Caco-2 (cell line): Measurements from ENCODE around the gene LZTS2. TPM values are rescaled to one million over a fixed set of nuclear protein-coding genes. Genes with fewer than 3 reads are reported as not detected.

Source experiments
- BruUV-seq: library from RNA; stranded (reverse); fragments of 400-500 nt; replicated peaks from 2 replicates; lab custom pipeline; 2021; lab: Mats Ljungman, UMichigan
- CTCF ChIA-PET: fragments of 300-600 bp; sonication (Branson Sonifier 250); formaldehyde crosslinking; loops from one replicate; lab custom pipeline; 2022; ENCODE audit warnings: antibody characterized with exemption; lab: Charles Lee
- POLR2A ChIA-PET: fragments of 300-600 bp; sonication (Branson Sonifier 250); formaldehyde crosslinking; loops from one replicate; lab custom pipeline; 2022; ENCODE audit warnings: antibody characterized with exemption; lab: Charles Lee
- DNase-seq, 2 experiments: peaks; one replicate each; pipeline versions ENCODE4 v3.0.0 to v3.0.0-alpha.2; 2020 to 2022
- H3K27me3 ChIP-seq: replicated peaks from 2 replicates; pipeline ENCODE4 v1.6.0; 2011; ENCODE audit warnings: low read length; ENCODE audit not compliant: control insufficient read depth, insufficient read depth
- H3K36me3 ChIP-seq: 2 replicates; pipeline ENCODE4 v1.5.1; 2011; ENCODE audit warnings: low read length; ENCODE audit not compliant: control insufficient read depth, insufficient read depth
- H3K4me1 ChIP-seq: fragments of 250-450 bp; sonication (Bioruptor Pico); 2 replicates; pipeline ENCODE4 v1.5.1; 2020; ENCODE audit warnings: mild to moderate bottlenecking
- H3K4me3 ChIP-seq: 2 replicates; pipeline ENCODE4 v1.5.1; 2011; ENCODE audit warnings: low read depth, mild to moderate bottlenecking, control low read depth, low read length
- H3K9me3 ChIP-seq: fragments of 250-450 bp; sonication (Bioruptor Pico); 2 replicates; pipeline ENCODE4 v1.5.1; 2020; ENCODE audit warnings: mild to moderate bottlenecking, moderate library complexity
- H3K27ac Mint-ChIP-seq: one replicate; pipeline ENCODE4 v1.8.0; 2022; ENCODE audit warnings: mixed read lengths; ENCODE audit not compliant: unreplicated experiment
- H3K27me3 Mint-ChIP-seq: one replicate; pipeline ENCODE4 v1.8.0; 2022; ENCODE audit warnings: mixed read lengths; ENCODE audit not compliant: insufficient read depth, unreplicated experiment
- H3K36me3 Mint-ChIP-seq: one replicate; pipeline ENCODE4 v1.8.0; 2022; ENCODE audit warnings: mild to moderate bottlenecking, mixed read lengths; ENCODE audit not compliant: insufficient read depth, unreplicated experiment
- H3K4me1 Mint-ChIP-seq: one replicate; pipeline ENCODE4 v1.8.0; 2022; ENCODE audit warnings: low read depth, mixed read lengths; ENCODE audit not compliant: unreplicated experiment
- H3K4me3 Mint-ChIP-seq: one replicate; pipeline ENCODE4 v1.8.0; 2022; ENCODE audit warnings: mild to moderate bottlenecking, moderate library complexity, mixed read lengths; ENCODE audit not compliant: unreplicated experiment
- H3K9me3 Mint-ChIP-seq: one replicate; pipeline ENCODE4 v1.8.0; 2022; ENCODE audit warnings: mixed read lengths; ENCODE audit not compliant: unreplicated experiment
- CTCF ChIP-seq, 2 experiments: fragments of 200-600 bp in 1 of 2; IDR thresholded peaks; 1 replicate in 1 of 2; 2 replicates in 1 of 2; pipeline versions ENCODE4 v1.5.1 to v1.8.0; 2011 to 2022; ENCODE audit warnings: antibody characterized with exemption in 1 of 2, control low read depth in 1 of 2, inconsistent platforms in 1 of 2, low read depth in 1 of 2, low read length in 1 of 2, mild to moderate bottlenecking in 1 of 2, moderate library complexity in 1 of 2; ENCODE audit not compliant: insufficient read depth in 1 of 2, severe bottlenecking in 1 of 2, unreplicated experiment in 1 of 2
- intact Hi-C: fragments of 100-400 bp; cut with micrococcal nuclease; formaldehyde crosslinking; loops from one replicate; pipeline ENCODE4 v1.10.0; 2022; ENCODE audit not compliant: unreplicated experiment
- total RNA-seq: library from RNA; stranded (reverse); gene quantifications from 2 replicates; pipeline ENCODE4 v1.2.3, GENCODE V29; 2022

The LZTS2 gene
- total RNA-seq, 1 experiment from 2014 or later: 53.3 TPM

- Mint-ChIP-seq H3K27ac (no peak overlapping the region), H3K36me3 (no peaks in the 10 kb centered on the region), H3K4me1 (peaks cover 11% of the 10 kb centered on the region), H3K4me3 (no peak overlapping the region), H3K27me3 (no peaks in the 10 kb centered on the region), H3K9me3 (no peaks in the 10 kb centered on the region)
- no peaks in the 10 kb centered on the region for H3K27me3 ChIP-seq
- intact Hi-C loops: no loop called here
- TF ChIP-seq CTCF (IDR thresholded peaks at IDR 0.05; ENCODE audit: insufficient read depth in 1 of 2, low read depth in 1 of 2, low read length in 1 of 2, severe bottlenecking in 1 of 2, unreplicated experiment in 1 of 2): no peak
- no peak for DNase-seq
- BruUV-seq: no TSS peak
- ChIA-PET POLR2A (interaction anchor here (1.2 kb wide), 1 partner anchor 16 kb away, joined by 3 read pairs; the partner anchor contains the start of genes PDZD7 and SFXN3), CTCF (interaction anchor here (0.6 to 1.3 kb wide), 2 partner anchors 13 to 77 kb away, joined by 3 read pairs; no protein-coding TSS in a partner anchor)
- H3K36me3 ChIP-seq: no peaks in the 10 kb centered on the region
- peaks cover 11% of the 10 kb centered on the region for H3K4me1 ChIP-seq
- no peaks in the 10 kb centered on the region for H3K9me3 ChIP-seq
- H3K4me3 ChIP-seq: no peak overlapping the region
Measured at GRCh38 chr10:101047268-101047667, 47.7 kb downstream of the LZTS2 start.

GRCh38 chr10:101047961-101048892 lies 48.6 kb downstream of the LZTS2 start:
- TF ChIP-seq CTCF (IDR thresholded peaks at IDR 0.05; ENCODE audit: insufficient read depth in 1 of 2, low read depth in 1 of 2, low read length in 1 of 2, severe bottlenecking in 1 of 2, unreplicated experiment in 1 of 2): no peak
- Histone ChIP-seq H3K9me3 (no peaks in the 10 kb centered on the region), H3K4me3 (no peak overlapping the region), H3K36me3 (no peaks in the 10 kb centered on the region), H3K4me1 (peaks cover 8% of the 10 kb centered on the region), H3K27me3 (no peaks in the 10 kb centered on the region)
- DNase-seq: no peak
- Mint-ChIP-seq H3K27ac (no peak overlapping the region), H3K9me3 (no peaks in the 10 kb centered on the region), H3K36me3 (no peaks in the 10 kb centered on the region), H3K27me3 (no peaks in the 10 kb centered on the region), H3K4me3 (no peak overlapping the region), H3K4me1 (peaks cover 7% of the 10 kb centered on the region)
- intact Hi-C loops: no loop called here
- ChIA-PET CTCF (interaction anchor here (0.6 to 1.3 kb wide), 3 partner anchors 12 to 89 kb away, joined by 3 read pairs; no protein-coding TSS in a partner anchor), POLR2A (no interaction called here)
- BruUV-seq: no TSS peak

GRCh38 chr10:101050208-101051069 lies 50.8 kb downstream of the LZTS2 start:
- H3K27me3 Mint-ChIP-seq: no peaks in the 10 kb centered on the region
- no peaks in the 10 kb centered on the region for H3K27me3 ChIP-seq
- no peaks in the 10 kb centered on the region for H3K9me3 Mint-ChIP-seq
- peak in 1 of 2 experiments; percentile 62 for DNase-seq
- ChIA-PET POLR2A (interaction anchor here (1.6 kb wide), 1 partner anchor 10 kb away, joined by 8 read pairs; no protein-coding TSS in a partner anchor), CTCF (interaction anchor here (0.6 to 1.8 kb wide), 9 partner anchors 9 to 111 kb away, joined by 3 to 10 read pairs (median 5); partner anchors contain the start of genes KAZALD1, PDZD7 and SFXN3)
- intact Hi-C loops: no loop called here
- no peaks in the 10 kb centered on the region for H3K36me3 Mint-ChIP-seq
- no peak overlapping the region for H3K4me3 Mint-ChIP-seq
- peaks cover 1% of the 10 kb centered on the region; the same call in 1 of the 2 replicates for H3K36me3 ChIP-seq
- no peaks in the 10 kb centered on the region for H3K4me1 ChIP-seq
- BruUV-seq: no TSS peak
- peak; percentile 33 to 71 for TF ChIP-seq CTCF (IDR thresholded peaks at IDR 0.05; ENCODE audit: insufficient read depth in 1 of 2, low read depth in 1 of 2, low read length in 1 of 2, severe bottlenecking in 1 of 2, unreplicated experiment in 1 of 2)
- H3K27ac Mint-ChIP-seq: no peak overlapping the region
- no peaks in the 10 kb centered on the region for H3K9me3 ChIP-seq
- no peak overlapping the region for H3K4me3 ChIP-seq
- peaks cover 6% of the 10 kb centered on the region for H3K4me1 Mint-ChIP-seq
